Skin of body (tissue), 2 donors: ENCODE measurements around the gene TRIM5. TPM values are rescaled to one million over a fixed set of nuclear protein-coding genes. Genes with fewer than 3 reads are reported as not detected.

ENCODE experiments used
- DNase-seq: peaks from one replicate; lab custom pipeline; 2025; lab: John Stamatoyannopoulos, UW
- total RNA-seq: library from RNA; depleted of rRNA; stranded (reverse); fragments of >200 nt; gene quantifications from one replicate; pipeline ENCODE4 v1.2.3, GENCODE V29; 2014

TRIM5 gene
- total RNA-seq, 1 donor from 2014 or later: 19.0 TPM

GRCh38 chr11:5624489-5625279 lies 60.2 kb downstream of the TRIM5 start, which contains the start of gene TRIM34:
TSS of gene TRIM34 (plus strand) at chr11:5625001. CDS start at chr11:5632332, 7,331 bp downstream.
- DNase-seq: peak; percentile 44

- DNase-seq: no peak
Observed at GRCh38 chr11:5622802-5623201, 62.1 kb downstream of the TRIM5 start.

GRCh38 chr11:5621580-5621979 lies 63.3 kb downstream of the TRIM5 start:
- no peak for DNase-seq

- DNase-seq: no peak
Observed at GRCh38 chr11:5620651-5621521, 64.0 kb downstream of the TRIM5 start.

- DNase-seq: no peak
Observed at GRCh38 chr11:5618807-5619206, 66.1 kb downstream of the TRIM5 start.

Other genes with a start within 250 kb of the TRIM5 start
- 0.59 TPM for gene OR51I1, start 243.6 kb downstream of the TRIM5 start, total RNA-seq
- gene OR51I2, start 235.8 kb downstream of the TRIM5 start, total RNA-seq: not detected
- gene OR52D1, start 196.4 kb downstream of the TRIM5 start, total RNA-seq: not detected
- gene UBQLN3, start 175.1 kb downstream of the TRIM5 start, total RNA-seq: 0.49 TPM
- gene UBQLNL, start 168.4 kb downstream of the TRIM5 start, total RNA-seq: 0.49 TPM
- gene OR52H1, start 136.5 kb downstream of the TRIM5 start, total RNA-seq: 0.59 TPM
- not detected for gene OR52B6, start 104.2 kb downstream of the TRIM5 start, total RNA-seq
- gene TRIM6, start 88.4 kb downstream of the TRIM5 start, total RNA-seq: 1.9 TPM
- 5.2 TPM for gene TRIM34, start 60.1 kb downstream of the TRIM5 start, total RNA-seq
- gene TRIM22, start 4.7 kb upstream of the TRIM5 start, total RNA-seq: 13.0 TPM
- not detected for gene OR56B1, start 51.4 kb upstream of the TRIM5 start, total RNA-seq
- gene OR52N4, start 69.2 kb upstream of the TRIM5 start, total RNA-seq: not detected
- gene OR52N5, start 98.3 kb upstream of the TRIM5 start, total RNA-seq: not detected
- not detected for gene OR52N1, start 106.2 kb upstream of the TRIM5 start, total RNA-seq
- gene OR52N2, start 123.8 kb upstream of the TRIM5 start, total RNA-seq: not detected
- not detected for gene OR52E6, start 156.8 kb upstream of the TRIM5 start, total RNA-seq
- not detected for gene OR52E8, start 172.6 kb upstream of the TRIM5 start, total RNA-seq
- gene OR52E4, start 195.6 kb upstream of the TRIM5 start, total RNA-seq: not detected
- not detected for gene OR52E5, start 208.1 kb upstream of the TRIM5 start, total RNA-seq